Fibroblast of lung (primary cell): Measurements from ENCODE around the gene GSG1L.

Experiments used
- CTCF ChIP-seq, 2 donors: IDR thresholded peaks in 1 of 2; conservative IDR thresholded peaks in 1 of 2; 1 replicate in 1 of 2; 2 replicates in 1 of 2; pipeline ENCODE4 v1.5.1; 2011 to 2012; ENCODE audit warnings: low read length in 2 of 2, control low read depth in 1 of 2, inconsistent platforms in 1 of 2, low read depth in 1 of 2, mild to moderate bottlenecking in 1 of 2
- EZH2 ChIP-seq: IDR thresholded peaks from 2 replicates; pipeline ENCODE4 v1.5.1; 2012; ENCODE audit warnings: low read length, control low read depth, mild to moderate bottlenecking; ENCODE audit errors: missing control alignments

GRCh38 chr16:28051486-28051885, 12.0 kb downstream of the GSG1L start:
- TF ChIP-seq CTCF (conservative IDR thresholded peaks at IDR 0.05 in 1 of 2, IDR thresholded peaks at IDR 0.05 in 1 of 2; ENCODE audit: low read depth in 1 of 2, low read length in 2 of 2) (no peak), EZH2 (no peak)
